Measurements from ENCODE around the gene SPO11. TPM values are rescaled to one million over a fixed set of nuclear protein-coding genes. Genes with fewer than 3 reads are reported as not detected.

Gene SPO11
- total and polyA plus RNA-seq, 2 of the 8 experiments (the other 6 are each of a cell fraction or from before 2014, with no cell fraction given) = not detected

DNA sequence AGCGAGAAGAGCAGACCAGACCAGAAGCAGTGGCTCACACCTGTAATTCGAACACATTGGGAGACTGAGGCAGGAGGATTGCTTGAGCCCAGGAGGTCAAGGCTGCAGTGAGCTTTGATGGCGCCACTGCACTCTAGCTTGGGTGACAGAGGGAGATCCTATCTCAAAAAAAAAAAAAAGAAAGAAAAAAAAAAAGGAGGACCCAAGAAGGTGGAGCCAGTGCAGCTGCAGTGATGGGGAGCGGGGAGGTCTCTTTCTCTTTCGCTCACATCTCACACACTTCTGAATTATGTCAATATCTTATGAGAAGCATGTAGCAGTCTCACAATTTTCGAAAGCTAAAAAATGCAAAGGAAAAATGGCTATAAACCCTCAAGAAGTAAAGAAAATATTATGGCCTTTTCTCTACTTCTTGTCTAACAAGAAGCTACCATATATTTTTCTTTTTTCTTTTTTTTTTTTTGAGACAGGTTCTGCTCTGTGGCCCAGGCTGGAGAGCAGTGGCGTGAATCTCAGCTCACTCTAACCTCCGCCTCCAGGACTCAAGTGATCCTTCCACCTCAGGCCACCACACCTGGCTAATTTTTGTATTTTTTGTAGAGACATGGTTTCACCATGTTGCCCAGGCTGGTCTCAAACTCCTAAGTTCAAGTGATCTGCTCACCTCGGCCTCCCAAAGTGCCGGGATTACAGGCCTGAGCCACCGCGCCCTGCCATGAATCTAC is 3.8 kb upstream of the SPO11 start:
- no peaks in the 10 kb centered on the region for H3K9me3 ChIP-seq (ENCODE audit: insufficient read depth in 2 of 2, low read depth in 1 of 2, low read length in 1 of 2)
- H3K9ac ChIP-seq (replicated peaks in 1 of 4; ENCODE audit: extremely low read depth in 1 of 4, low read depth in 3 of 4, low read length in 3 of 4) = no peak overlapping the region
- ChIA-PET POLR2A (ENCODE audit: partially characterized antibody) (interaction anchor here (1.2 kb wide), 1 partner anchor 114 kb away, joined by 3 read pairs; no protein-coding TSS in a partner anchor), CTCF (ENCODE audit: partially characterized antibody) (interaction anchor here (0.5 to 12.8 kb wide), 11 partner anchors 8 to 234 kb away, joined by 3 to 150 read pairs (median 3); no protein-coding TSS in a partner anchor)
- H3K79me1 ChIP-seq (ENCODE audit: low read depth, low read length) = no peaks in the 10 kb centered on the region
- peaks cover 0 to 11% (median 3%) of the 10 kb centered on the region in 4 experiments; a peak in 3 of 7 replicates for H3K4me1 ChIP-seq (replicated peaks in 1 of 4; ENCODE audit: control insufficient read depth in 3 of 4, insufficient read depth in 4 of 4, low read length in 3 of 4)
- no peaks in the 10 kb centered on the region for H3K79me2 ChIP-seq (ENCODE audit: control insufficient read depth in 1 of 2, insufficient read depth in 2 of 2, low read length in 2 of 2)
- no peak overlapping the region for H3K27ac ChIP-seq (ENCODE audit: low read depth, low read length)
- no peak overlapping the region for H4K5ac ChIP-seq (ENCODE audit: insufficient read length, low read depth, low read length)
- H2BK120ac ChIP-seq (replicated peaks; ENCODE audit: low read depth, low read length) = no peak overlapping the region
- no peak overlapping the region for H3K4me2 ChIP-seq (ENCODE audit: insufficient read depth in 1 of 2, low read depth in 2 of 2, low read length in 2 of 2)
- no peak overlapping the region for H2AFZ ChIP-seq (ENCODE audit: low read length)
- no peak overlapping the region for H2BK5ac ChIP-seq (ENCODE audit: low read depth, low read length)
- H4K20me1 ChIP-seq (replicated peaks in 1 of 2; ENCODE audit: control insufficient read depth in 1 of 2, insufficient read depth in 2 of 2, low read length in 2 of 2) = no peaks in the 10 kb centered on the region
- H2BK15ac ChIP-seq (ENCODE audit: low read length) = no peak overlapping the region
- H2BK12ac ChIP-seq (ENCODE audit: low read depth, low read length) = no peak overlapping the region
- no peaks in the 10 kb centered on the region for H3K36me3 ChIP-seq (ENCODE audit: control insufficient read depth in 2 of 4, insufficient read depth in 4 of 4, low read length in 3 of 4)
- H4K91ac ChIP-seq (replicated peaks; ENCODE audit: insufficient read length, low read length) = no peak overlapping the region
- TF ChIP-seq EP300 (IDR thresholded peaks at IDR 0.05; ENCODE audit: borderline replicate concordance in 1 of 2, low read depth in 2 of 2, low read length in 2 of 2) = no peak
- no peak for TF ChIP-seq SAP30 (IDR thresholded peaks at IDR 0.05; ENCODE audit: insufficient read depth, insufficient replicate concordance, low read length)
- no peak for TF ChIP-seq CBX5 (IDR thresholded peaks at IDR 0.05; ENCODE audit: low read depth, low read length)
- no peak for TF ChIP-seq HDAC2 (IDR thresholded peaks at IDR 0.05; ENCODE audit: borderline replicate concordance in 1 of 2, low read depth in 2 of 2, low read length in 2 of 2)
- TF ChIP-seq CHD2 (IDR thresholded peaks at IDR 0.05; ENCODE audit: low read length) = no peak
- no peak for TF ChIP-seq ZNF274 (IDR thresholded peaks at IDR 0.05; ENCODE audit: borderline replicate concordance, extremely low read depth, low read length)
- no peak for TF ChIP-seq SRF (IDR thresholded peaks at IDR 0.05; ENCODE audit: low read depth, low read length)
- TF ChIP-seq POLR2A (IDR thresholded peaks at IDR 0.05; ENCODE audit: control extremely low read depth in 1 of 2, low read depth in 2 of 2, low read length in 2 of 2) = no peak
- no peak for TF ChIP-seq CBX8 (IDR thresholded peaks at IDR 0.05; ENCODE audit: borderline replicate concordance, low read depth, low read length)
- no peak for TF ChIP-seq TBP (IDR thresholded peaks at IDR 0.05; ENCODE audit: low read depth, low read length)
- no peak for TF ChIP-seq SUZ12 (IDR thresholded peaks at IDR 0.05; ENCODE audit: low read length)
- H3K4me3 ChIP-seq (ENCODE audit: extremely low read depth in 1 of 4, insufficient read depth in 2 of 4, low read depth in 3 of 4, low read length in 4 of 4) = no peak overlapping the region
- DNase-seq (ENCODE audit: low read depth in 1 of 2, low spot score in 2 of 2) (peak in 1 of 2 experiments; percentile 37), FAIRE-seq (no peak)
- H3K4ac ChIP-seq (replicated peaks; ENCODE audit: insufficient read length, low read depth, low read length) = no peak overlapping the region
- WGBS, 2 experiments (ENCODE audit: extremely low coverage in 1 of 2, insufficient coverage in 1 of 2, insufficient read length in 1 of 2, insufficient replicate concordance in 2 of 2, low coverage in 1 of 2, low lambda C conversion rate in 2 of 2, missing lambda C conversion rate in 1 of 2) = 90% methylated on average over 12 of the region's 12 CpGs; no CpG with 5 or more reads in 1 of the 2 experiments
- no peak overlapping the region for H4K8ac ChIP-seq (ENCODE audit: extremely low read depth, insufficient read depth, low read length)
- no peak overlapping the region for H3K23ac ChIP-seq (ENCODE audit: insufficient read length)
- no peaks in the 10 kb centered on the region for H3K23me2 ChIP-seq (ENCODE audit: low read depth, low read length)
- H2AK5ac ChIP-seq (ENCODE audit: low read depth, low read length) = no peak overlapping the region
- no peak overlapping the region for H3K14ac ChIP-seq (ENCODE audit: insufficient read length)
- no peak overlapping the region for H2BK20ac ChIP-seq (ENCODE audit: low read length)
- H3K18ac ChIP-seq (ENCODE audit: extremely low read depth, low read length) = no peak overlapping the region
- peaks cover 0 to 5% (median 0%) of the 10 kb centered on the region in 4 experiments; a peak in 3 of 7 replicates for H3K27me3 ChIP-seq (replicated peaks in 1 of 4; ENCODE audit: control insufficient read depth in 3 of 4, extremely low read depth in 1 of 4, insufficient read depth in 3 of 4, low read length in 3 of 4)
- H3K56ac ChIP-seq (replicated peaks; ENCODE audit: insufficient read length, low read depth, low read length) = no peak overlapping the region

Measured in H1 (cell line).